Breast epithelium (tissue), 4 donors: ENCODE results near the gene TMEM147. TPM values are rescaled to one million over a fixed set of nuclear protein-coding genes. Genes with fewer than 3 reads are reported as not detected.

Experiments used
- DNase-seq, 2 donors: peaks; one replicate each; pipeline ENCODE4 v3.0.0-alpha.2; 2019; ENCODE audit warnings: low spot score in 2 of 2
- H3K27ac ChIP-seq, 2 donors: fragments of 200-600 bp; sonication (generic) in 1 of 2; one replicate each; pipeline ENCODE4 v1.5.1; 2016 to 2019; ENCODE audit warnings: mild to moderate bottlenecking in 1 of 2
- H3K27me3 ChIP-seq, 2 donors: fragments of 200-600 bp; sonication (generic) in 1 of 2; one replicate each; pipeline versions ENCODE4 v1.5.1 to v1.6.0; 2017 to 2019; ENCODE audit warnings: control low read depth in 1 of 2, mild to moderate bottlenecking in 1 of 2
- H3K36me3 ChIP-seq: fragments of 200-600 bp; one replicate; pipeline ENCODE4 v1.5.1; 2019
- H3K4me1 ChIP-seq, 2 donors: fragments of 200-600 bp; sonication (generic); one replicate each; pipeline ENCODE4 v1.5.1; 2016 to 2019; ENCODE audit warnings: control low read depth in 1 of 2
- H3K4me3 ChIP-seq, 3 donors: fragments of 200-600 bp; sonication (generic); 1 replicate in 2 of 3; 2 replicates in 1 of 3; pipeline ENCODE4 v1.5.1; 2016 to 2019; ENCODE audit warnings: mild to moderate bottlenecking in 3 of 3, moderate library complexity in 2 of 3
- H3K9me3 ChIP-seq, 2 donors: fragments of 200-600 bp; sonication (generic) in 1 of 2; one replicate each; pipeline ENCODE4 v1.5.1; 2016 to 2019; ENCODE audit warnings: control low read depth in 1 of 2
- POLR2A ChIP-seq: fragments of 450-650 bp; IDR thresholded peaks from one replicate; pipeline ENCODE4 v1.6.1; 2016; ENCODE audit warnings: antibody characterized with exemption, mild to moderate bottlenecking, moderate library complexity
- POLR2AphosphoS5 ChIP-seq, 3 donors: sonication (generic); formaldehyde crosslinking; IDR thresholded peaks; one replicate each; pipeline ENCODE4 v1.6.1; 2017; ENCODE audit warnings: antibody characterized with exemption in 3 of 3
- intact Hi-C: fragments of 100-400 bp; cut with DNase I; formaldehyde crosslinking; loops from one replicate; pipeline ENCODE4 v1.15.1; 2023; ENCODE audit warnings: low total_unique reads
- total RNA-seq, 3 donors: library from RNA; depleted of rRNA; stranded (reverse); fragments of >200 nt; gene quantifications; one replicate each; pipeline ENCODE4 v1.1.0, GENCODE V29; 2016
- TF ChIP-seq, protein P1 (sequence below), 3 donors: fragments of 450-650 bp; IDR thresholded peaks; one replicate each; pipeline ENCODE4 v1.5.1; 2016 to 2017; ENCODE audit warnings: antibody characterized with exemption in 3 of 3, mild to moderate bottlenecking in 3 of 3, moderate library complexity in 3 of 3

TMEM147 gene
- total RNA-seq, 3 donors from 2014 or later, result 67.4 to 91.8 (median 91.8) TPM

DNA sequence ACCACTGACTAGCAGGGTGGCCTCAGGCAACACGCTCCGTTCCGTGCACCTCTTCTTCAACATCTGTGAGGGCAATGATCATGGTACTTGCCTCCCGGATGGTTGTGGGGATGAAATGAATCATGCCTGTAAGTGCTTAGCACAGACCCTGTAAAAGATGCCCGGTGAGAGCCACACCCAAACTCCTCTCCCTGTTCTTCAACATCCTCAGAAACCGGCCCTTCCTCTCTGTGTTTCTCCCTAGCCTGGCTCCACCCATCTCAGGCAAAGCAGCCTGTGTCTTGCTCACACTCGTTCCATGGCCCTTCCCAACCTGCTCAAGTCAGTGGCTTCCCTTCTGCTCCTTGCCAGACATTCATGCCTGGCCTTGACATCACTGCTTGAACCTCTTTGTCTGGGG is 26.1 kb upstream of the TMEM147 start:
- no peak for DNase-seq
- H3K27me3 ChIP-seq, result no peaks in the 10 kb centered on the region
- no peaks in the 10 kb centered on the region for H3K9me3 ChIP-seq
- no peak overlapping the region for H3K27ac ChIP-seq
- H3K36me3 ChIP-seq, result no peaks in the 10 kb centered on the region
- H3K4me1 ChIP-seq, result no peaks in the 10 kb centered on the region
- no peak overlapping the region for H3K4me3 ChIP-seq
- TF ChIP-seq POLR2AphosphoS5 (IDR thresholded peaks at IDR 0.05), result no peak
- no peak for TF ChIP-seq POLR2A
- TF ChIP-seq, protein P1, sequence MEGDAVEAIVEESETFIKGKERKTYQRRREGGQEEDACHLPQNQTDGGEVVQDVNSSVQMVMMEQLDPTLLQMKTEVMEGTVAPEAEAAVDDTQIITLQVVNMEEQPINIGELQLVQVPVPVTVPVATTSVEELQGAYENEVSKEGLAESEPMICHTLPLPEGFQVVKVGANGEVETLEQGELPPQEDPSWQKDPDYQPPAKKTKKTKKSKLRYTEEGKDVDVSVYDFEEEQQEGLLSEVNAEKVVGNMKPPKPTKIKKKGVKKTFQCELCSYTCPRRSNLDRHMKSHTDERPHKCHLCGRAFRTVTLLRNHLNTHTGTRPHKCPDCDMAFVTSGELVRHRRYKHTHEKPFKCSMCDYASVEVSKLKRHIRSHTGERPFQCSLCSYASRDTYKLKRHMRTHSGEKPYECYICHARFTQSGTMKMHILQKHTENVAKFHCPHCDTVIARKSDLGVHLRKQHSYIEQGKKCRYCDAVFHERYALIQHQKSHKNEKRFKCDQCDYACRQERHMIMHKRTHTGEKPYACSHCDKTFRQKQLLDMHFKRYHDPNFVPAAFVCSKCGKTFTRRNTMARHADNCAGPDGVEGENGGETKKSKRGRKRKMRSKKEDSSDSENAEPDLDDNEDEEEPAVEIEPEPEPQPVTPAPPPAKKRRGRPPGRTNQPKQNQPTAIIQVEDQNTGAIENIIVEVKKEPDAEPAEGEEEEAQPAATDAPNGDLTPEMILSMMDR (IDR thresholded peaks at IDR 0.05), result no peak
- intact Hi-C loops, result no loop called here

DNA sequence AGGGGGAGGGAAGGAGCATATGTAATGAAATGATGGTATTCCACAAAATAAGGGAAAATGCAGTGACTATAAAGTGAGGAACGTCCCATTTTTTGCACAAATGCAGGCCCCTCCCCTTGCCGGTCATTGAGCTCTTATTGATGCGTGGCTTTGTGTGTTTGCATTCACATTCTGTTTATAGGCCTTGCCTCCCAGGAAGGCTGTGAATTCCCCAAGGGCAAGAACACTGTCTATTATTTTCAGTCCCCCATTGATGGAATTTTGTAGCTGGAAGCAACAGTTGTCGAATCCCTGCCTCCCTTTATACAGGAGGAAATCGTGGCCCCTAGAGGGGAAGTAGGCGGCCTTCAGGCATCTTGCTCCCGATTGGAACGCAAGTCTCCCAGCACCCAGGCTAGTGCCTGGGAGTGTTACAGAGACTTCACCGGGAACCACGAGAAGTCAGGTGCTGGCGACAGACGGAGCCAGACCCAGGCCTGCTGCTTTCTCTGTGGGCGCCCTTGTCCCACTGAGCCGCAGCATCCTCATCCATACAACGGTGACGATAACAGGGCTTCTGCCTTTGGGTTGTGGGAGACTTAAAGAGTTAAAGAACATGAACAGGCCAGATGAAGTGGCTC is 24.2 kb upstream of the TMEM147 start:
- no peak overlapping the region for H3K27ac ChIP-seq
- no peak for TF ChIP-seq POLR2AphosphoS5 (IDR thresholded peaks at IDR 0.05)
- TF ChIP-seq POLR2A, result no peak
- TF ChIP-seq, protein P1 (IDR thresholded peaks at IDR 0.05), result no peak

DNA sequence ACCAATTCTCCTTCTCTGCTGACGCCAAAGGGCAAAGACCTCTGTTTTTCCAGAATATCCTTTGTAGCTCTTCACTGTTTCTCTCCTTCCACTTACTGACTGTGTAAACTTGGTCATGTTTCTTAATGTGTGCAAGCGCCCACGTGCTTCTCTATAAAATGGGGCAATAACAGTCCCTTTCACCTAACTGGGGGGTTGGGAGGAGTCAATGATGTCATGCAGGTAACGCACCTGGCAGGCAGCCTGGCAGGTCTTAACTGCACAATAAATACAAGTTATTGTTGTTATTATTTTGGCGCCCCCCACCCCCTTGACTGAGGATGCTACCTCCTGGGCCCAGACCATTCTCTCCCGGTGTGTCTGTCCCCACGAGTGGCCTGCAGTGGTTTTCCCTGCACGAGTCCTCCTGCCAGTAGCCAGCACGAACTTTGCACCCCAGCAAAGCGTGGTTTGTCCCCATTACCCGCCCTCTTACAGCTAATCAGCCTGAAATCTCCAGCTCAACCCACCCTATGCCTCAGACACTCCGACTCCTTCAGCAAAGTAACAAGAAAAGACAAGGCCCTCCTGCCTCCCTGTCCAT is 22.6 kb upstream of the TMEM147 start:
- TF ChIP-seq POLR2AphosphoS5 (IDR thresholded peaks at IDR 0.05), result no peak
- TF ChIP-seq POLR2A, result no peak
- TF ChIP-seq, protein P1 (IDR thresholded peaks at IDR 0.05), result no peak
- peaks cover 0 to 29% of the 10 kb centered on the region in 2 donors for H3K27me3 ChIP-seq
- no peaks in the 10 kb centered on the region for H3K36me3 ChIP-seq
- intact Hi-C loops, result no loop called here
- no peak overlapping the region for H3K4me3 ChIP-seq
- DNase-seq, result no peak
- H3K4me1 ChIP-seq, result no peaks in the 10 kb centered on the region
- H3K27ac ChIP-seq, result no peak overlapping the region
- H3K9me3 ChIP-seq, result no peaks in the 10 kb centered on the region

More for the DNA sequence above, 24.2 kb upstream of the TMEM147 start:
- intact Hi-C loops, result no loop called here
- no peaks in the 10 kb centered on the region for H3K4me1 ChIP-seq
- H3K27me3 ChIP-seq, result peaks cover 0 to 15% of the 10 kb centered on the region in 2 donors
- no peaks in the 10 kb centered on the region for H3K9me3 ChIP-seq
- H3K36me3 ChIP-seq, result no peaks in the 10 kb centered on the region
- no peak for DNase-seq
- H3K4me3 ChIP-seq, result no peak overlapping the region

DNA sequence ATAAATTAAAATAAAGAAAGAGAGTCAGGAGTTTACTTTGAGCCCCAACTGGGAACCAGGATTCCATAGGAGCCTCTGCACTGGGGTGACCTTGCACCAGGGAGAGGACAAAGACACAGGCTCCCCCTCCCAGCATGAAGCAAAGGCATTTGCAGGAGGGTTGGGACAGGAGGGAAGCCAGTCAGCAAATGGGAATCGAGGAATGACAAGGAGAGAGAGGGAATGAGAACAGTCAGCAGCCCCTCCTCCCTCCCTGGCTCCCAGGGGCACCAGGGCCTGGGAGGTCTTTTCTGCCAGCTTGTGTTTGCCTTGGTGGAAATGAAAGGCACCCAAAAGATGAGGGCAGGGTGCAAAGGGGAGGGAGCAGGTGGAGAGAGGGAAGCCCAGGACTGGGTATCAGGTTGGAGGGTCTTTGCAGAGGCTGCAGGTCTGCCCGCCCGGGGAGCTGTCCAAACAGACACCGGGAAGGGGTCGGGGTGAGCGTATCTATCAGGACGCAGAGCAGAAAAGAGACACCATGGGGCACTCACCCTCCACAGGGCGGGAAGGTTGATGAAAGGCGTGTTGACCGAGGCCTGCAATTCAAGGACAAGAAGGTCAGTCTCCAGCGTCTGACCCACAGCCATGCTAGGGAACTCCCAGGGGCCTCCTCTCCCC is 21.1 kb upstream of the TMEM147 start:
- Histone ChIP-seq H3K27me3 (peaks cover 0 to 43% of the 10 kb centered on the region in 2 donors), H3K27ac (no peak overlapping the region), H3K9me3 (no peaks in the 10 kb centered on the region), H3K36me3 (no peaks in the 10 kb centered on the region), H3K4me3 (no peak overlapping the region), H3K4me1 (no peaks in the 10 kb centered on the region)
- no peak for DNase-seq
- TF ChIP-seq POLR2A, result no peak
- TF ChIP-seq POLR2AphosphoS5 (IDR thresholded peaks at IDR 0.05), result no peak
- TF ChIP-seq, protein P1 (IDR thresholded peaks at IDR 0.05), result no peak
- intact Hi-C loops, result no loop called here

DNA sequence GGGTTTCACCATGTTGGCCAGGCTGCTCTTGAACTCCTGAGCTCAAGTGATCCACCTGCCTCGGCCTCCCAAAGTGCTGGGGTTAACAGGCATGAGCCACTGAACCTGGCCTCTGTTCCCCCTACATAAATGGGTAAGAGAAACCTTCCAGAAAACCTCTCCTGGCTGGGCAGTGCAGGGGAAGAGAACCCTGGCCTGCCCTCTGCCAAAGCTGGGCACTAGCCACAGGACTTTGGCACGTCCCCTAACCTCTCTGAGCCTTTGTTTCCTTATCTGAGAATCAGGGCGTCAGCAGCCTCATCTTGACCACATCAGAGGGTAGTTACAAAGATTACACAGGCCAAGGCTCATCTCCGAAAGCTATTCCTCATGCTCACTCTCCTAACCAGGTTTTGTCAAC is 19.6 kb upstream of the TMEM147 start:
- H3K9me3 ChIP-seq, result no peaks in the 10 kb centered on the region
- H3K4me1 ChIP-seq, result no peaks in the 10 kb centered on the region
- no peak for DNase-seq
- no peaks in the 10 kb centered on the region for H3K36me3 ChIP-seq
- no peak overlapping the region for H3K4me3 ChIP-seq
- no peak for TF ChIP-seq POLR2A
- TF ChIP-seq POLR2AphosphoS5 (IDR thresholded peaks at IDR 0.05), result no peak
- TF ChIP-seq, protein P1 (IDR thresholded peaks at IDR 0.05), result no peak
- peaks cover 0 to 46% of the 10 kb centered on the region in 2 donors for H3K27me3 ChIP-seq
- H3K27ac ChIP-seq, result no peak overlapping the region
- intact Hi-C loops, result no loop called here
